Ishikawa (cell line): Measurements from ENCODE around the gene TRIM4.

Experiments used
- CEBPB ChIP-seq: IDR thresholded peaks from 2 replicates; pipeline ENCODE4 v1.6.1; 2012
- CREB1 ChIP-seq: IDR thresholded peaks from 2 replicates; pipeline ENCODE4 v1.6.1; 2012; ENCODE audit warnings: low read depth
- EGR1 ChIP-seq: IDR thresholded peaks from 2 replicates; pipeline ENCODE4 v1.6.1; 2012
- EP300 ChIP-seq: IDR thresholded peaks from 2 replicates; pipeline ENCODE4 v1.6.1; 2012; ENCODE audit warnings: borderline replicate concordance
- RAD21 ChIP-seq: IDR thresholded peaks from 2 replicates; pipeline ENCODE4 v1.6.1; 2012; ENCODE audit warnings: low read depth
- TAF1 ChIP-seq: IDR thresholded peaks from 2 replicates; pipeline ENCODE4 v1.6.1; 2012; ENCODE audit warnings: low read depth, mild to moderate bottlenecking
- TEAD4 ChIP-seq: IDR thresholded peaks from 2 replicates; pipeline ENCODE4 v1.6.1; 2012
- YY1 ChIP-seq: IDR thresholded peaks from 2 replicates; pipeline ENCODE4 v1.6.1; 2012; ENCODE audit warnings: low read depth
- ZBTB7A ChIP-seq: IDR thresholded peaks from 2 replicates; pipeline ENCODE4 v1.6.1; 2012; ENCODE audit warnings: low read depth
- TF ChIP-seq, protein P1 (sequence below): IDR thresholded peaks from 2 replicates; pipeline ENCODE4 v1.6.1; 2012
- TF ChIP-seq, protein P2 (sequence below): IDR thresholded peaks from 2 replicates; pipeline ENCODE4 v1.6.1; 2012; ENCODE audit warnings: low read depth, mild to moderate bottlenecking

DNA sequence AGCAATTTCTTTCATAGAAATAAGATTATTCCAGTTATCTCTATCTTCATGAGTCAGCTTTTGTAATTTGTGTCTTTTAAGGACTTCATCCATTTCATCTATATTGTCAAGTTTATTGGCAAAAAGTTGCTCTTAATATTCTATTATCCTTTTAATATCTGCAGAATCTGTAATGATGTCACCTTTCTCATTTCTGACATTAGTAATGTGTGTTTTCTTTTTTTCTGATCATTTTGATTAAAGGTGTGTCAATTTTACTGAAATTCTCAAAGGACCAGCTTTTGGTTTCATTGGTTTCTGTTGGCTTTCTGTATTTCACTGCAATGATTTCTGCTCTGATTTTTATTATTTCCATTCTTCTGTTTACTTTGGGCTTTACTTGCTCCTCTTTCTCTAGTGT is 24.6 kb downstream of the TRIM4 start:
- TF ChIP-seq CREB1 (no peak), CEBPB (no peak), ZBTB7A (no peak), EP300 (no peak), TEAD4 (no peak), RAD21 (no peak), YY1 (no peak), TAF1 (no peak), EGR1 (no peak)
- TF ChIP-seq, protein P1, sequence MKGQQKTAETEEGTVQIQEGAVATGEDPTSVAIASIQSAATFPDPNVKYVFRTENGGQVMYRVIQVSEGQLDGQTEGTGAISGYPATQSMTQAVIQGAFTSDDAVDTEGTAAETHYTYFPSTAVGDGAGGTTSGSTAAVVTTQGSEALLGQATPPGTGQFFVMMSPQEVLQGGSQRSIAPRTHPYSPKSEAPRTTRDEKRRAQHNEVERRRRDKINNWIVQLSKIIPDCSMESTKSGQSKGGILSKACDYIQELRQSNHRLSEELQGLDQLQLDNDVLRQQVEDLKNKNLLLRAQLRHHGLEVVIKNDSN: no peak
- TF ChIP-seq, protein P2, sequence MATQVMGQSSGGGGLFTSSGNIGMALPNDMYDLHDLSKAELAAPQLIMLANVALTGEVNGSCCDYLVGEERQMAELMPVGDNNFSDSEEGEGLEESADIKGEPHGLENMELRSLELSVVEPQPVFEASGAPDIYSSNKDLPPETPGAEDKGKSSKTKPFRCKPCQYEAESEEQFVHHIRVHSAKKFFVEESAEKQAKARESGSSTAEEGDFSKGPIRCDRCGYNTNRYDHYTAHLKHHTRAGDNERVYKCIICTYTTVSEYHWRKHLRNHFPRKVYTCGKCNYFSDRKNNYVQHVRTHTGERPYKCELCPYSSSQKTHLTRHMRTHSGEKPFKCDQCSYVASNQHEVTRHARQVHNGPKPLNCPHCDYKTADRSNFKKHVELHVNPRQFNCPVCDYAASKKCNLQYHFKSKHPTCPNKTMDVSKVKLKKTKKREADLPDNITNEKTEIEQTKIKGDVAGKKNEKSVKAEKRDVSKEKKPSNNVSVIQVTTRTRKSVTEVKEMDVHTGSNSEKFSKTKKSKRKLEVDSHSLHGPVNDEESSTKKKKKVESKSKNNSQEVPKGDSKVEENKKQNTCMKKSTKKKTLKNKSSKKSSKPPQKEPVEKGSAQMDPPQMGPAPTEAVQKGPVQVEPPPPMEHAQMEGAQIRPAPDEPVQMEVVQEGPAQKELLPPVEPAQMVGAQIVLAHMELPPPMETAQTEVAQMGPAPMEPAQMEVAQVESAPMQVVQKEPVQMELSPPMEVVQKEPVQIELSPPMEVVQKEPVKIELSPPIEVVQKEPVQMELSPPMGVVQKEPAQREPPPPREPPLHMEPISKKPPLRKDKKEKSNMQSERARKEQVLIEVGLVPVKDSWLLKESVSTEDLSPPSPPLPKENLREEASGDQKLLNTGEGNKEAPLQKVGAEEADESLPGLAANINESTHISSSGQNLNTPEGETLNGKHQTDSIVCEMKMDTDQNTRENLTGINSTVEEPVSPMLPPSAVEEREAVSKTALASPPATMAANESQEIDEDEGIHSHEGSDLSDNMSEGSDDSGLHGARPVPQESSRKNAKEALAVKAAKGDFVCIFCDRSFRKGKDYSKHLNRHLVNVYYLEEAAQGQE: no peak
